NCI-H1694 treated with DMSO at 0.1 percent for 48 hours (cell line): ENCODE data around the gene ARHGAP15.
"Not testable (repeated sequence)": the region's sequence is repeated elsewhere in the genome, so short reads cannot be mapped to it uniquely, and the experiment has no call there.

Source experiments
- DNase-seq: peaks from one replicate; lab custom pipeline; 2025; lab: John Stamatoyannopoulos, UW

ARHGAP15 gene

GRCh38 chr2:143529118-143529720 lies 400.0 kb downstream of the ARHGAP15 start:
- no peak for DNase-seq

GRCh38 chr2:143530758-143531157 lies 401.5 kb downstream of the ARHGAP15 start:
- DNase-seq, result no peak

GRCh38 chr2:143532061-143532460 lies 402.8 kb downstream of the ARHGAP15 start:
- DNase-seq, result no peak

- no peak for DNase-seq
Measured at GRCh38 chr2:143533846-143534245, 404.6 kb downstream of the ARHGAP15 start.

GRCh38 chr2:143535802-143536201 lies 406.6 kb downstream of the ARHGAP15 start:
- DNase-seq, result no peak

- not testable (repeated sequence) for DNase-seq
Measured at GRCh38 chr2:143541899-143542298, 412.7 kb downstream of the ARHGAP15 start.

- no peak for DNase-seq
Measured at GRCh38 chr2:143545059-143545948, 416.1 kb downstream of the ARHGAP15 start.

- DNase-seq, result no peak
Measured at GRCh38 chr2:143545949-143546255, 416.7 kb downstream of the ARHGAP15 start.

- no peak for DNase-seq
Measured at GRCh38 chr2:143548032-143548431, 418.8 kb downstream of the ARHGAP15 start.

- no peak for DNase-seq
Measured at GRCh38 chr2:143550500-143550899, 421.3 kb downstream of the ARHGAP15 start.

GRCh38 chr2:143551971-143552650 lies 422.9 kb downstream of the ARHGAP15 start:
- no peak for DNase-seq

GRCh38 chr2:143553261-143553660 lies 424.0 kb downstream of the ARHGAP15 start:
- DNase-seq, result no peak

- no peak for DNase-seq
Measured at GRCh38 chr2:143558665-143559064, 429.4 kb downstream of the ARHGAP15 start.

GRCh38 chr2:143559147-143559546 lies 429.9 kb downstream of the ARHGAP15 start:
- DNase-seq, result no peak

- DNase-seq, result no peak
Measured at GRCh38 chr2:143560724-143561123, 431.5 kb downstream of the ARHGAP15 start.

GRCh38 chr2:143564419-143564818 lies 435.2 kb downstream of the ARHGAP15 start:
- DNase-seq, result no peak

GRCh38 chr2:143571747-143572146 lies 442.5 kb downstream of the ARHGAP15 start:
- no peak for DNase-seq

GRCh38 chr2:143572421-143572820 lies 443.2 kb downstream of the ARHGAP15 start:
- DNase-seq, result no peak

- DNase-seq, result no peak
Measured at GRCh38 chr2:143574069-143574468, 444.9 kb downstream of the ARHGAP15 start.

- DNase-seq, result peak; percentile 17
Measured at GRCh38 chr2:143575340-143575739, 446.1 kb downstream of the ARHGAP15 start.

- DNase-seq, result no peak
Measured at GRCh38 chr2:143577489-143577888, 448.3 kb downstream of the ARHGAP15 start.

- DNase-seq, result no peak
Measured at GRCh38 chr2:143579456-143579855, 450.2 kb downstream of the ARHGAP15 start.

- peak; percentile 7 for DNase-seq
Measured at GRCh38 chr2:143581134-143581533, 451.9 kb downstream of the ARHGAP15 start.
